HG03460 (cell line): ENCODE measurements around the gene XIRP2.
"Not testable (repeated sequence)": the region's sequence is repeated elsewhere in the genome, so short reads cannot be mapped to it uniquely, and the experiment has no call there.

Experiments used
- ATAC-seq: cut with Tn5 transposase; IDR thresholded peaks from one replicate; pipeline ENCODE4 v1.9.1; 2021; ENCODE audit not compliant: unreplicated experiment

Gene XIRP2

GRCh38 chr2:166934817-166935216 is 46.5 kb downstream of the XIRP2 start:
- no peak for ATAC-seq

GRCh38 chr2:166942377-166942776 is 54.1 kb downstream of the XIRP2 start:
- ATAC-seq, result no peak

- no peak for ATAC-seq
These were observed 56.6 kb downstream of the XIRP2 start for GRCh38 chr2:166944909-166945308.

GRCh38 chr2:166957686-166958085 is 69.4 kb downstream of the XIRP2 start:
- ATAC-seq, result no peak

- ATAC-seq, result no peak
These were observed 70.8 kb downstream of the XIRP2 start for GRCh38 chr2:166958986-166959481.

GRCh38 chr2:166959556-166959955 is 71.3 kb downstream of the XIRP2 start:
- ATAC-seq, result no peak

- ATAC-seq, result no peak
These were observed 72.5 kb downstream of the XIRP2 start for GRCh38 chr2:166960702-166961270.

- ATAC-seq, result no peak
These were observed 73.7 kb downstream of the XIRP2 start for GRCh38 chr2:166961933-166962332.

- ATAC-seq, result no peak
These were observed 81.2 kb downstream of the XIRP2 start for GRCh38 chr2:166969486-166969885.

GRCh38 chr2:166972002-166972401 is 83.7 kb downstream of the XIRP2 start:
- no peak for ATAC-seq

- no peak for ATAC-seq
These were observed 84.1 kb downstream of the XIRP2 start for GRCh38 chr2:166972418-166972817.

GRCh38 chr2:166984188-166984587 is 95.9 kb downstream of the XIRP2 start:
- no peak for ATAC-seq

GRCh38 chr2:166984797-166985196 is 96.5 kb downstream of the XIRP2 start:
- ATAC-seq, result no peak

GRCh38 chr2:166994588-166995336 is 106.5 kb downstream of the XIRP2 start:
- no peak for ATAC-seq

GRCh38 chr2:166996465-166996864 is 108.2 kb downstream of the XIRP2 start:
- ATAC-seq, result no peak

- ATAC-seq, result no peak
These were observed 112.9 kb downstream of the XIRP2 start for GRCh38 chr2:167001165-167001564.

- ATAC-seq, result no peak
These were observed 116.8 kb downstream of the XIRP2 start for GRCh38 chr2:167005096-167005495.

GRCh38 chr2:167013227-167013626 is 124.9 kb downstream of the XIRP2 start:
- ATAC-seq, result no peak

GRCh38 chr2:167015806-167016205 is 127.5 kb downstream of the XIRP2 start:
- no peak for ATAC-seq

GRCh38 chr2:167017021-167017420 is 128.7 kb downstream of the XIRP2 start:
- no peak for ATAC-seq

- ATAC-seq, result no peak
These were observed 130.3 kb downstream of the XIRP2 start for GRCh38 chr2:167018590-167018989.

- ATAC-seq, result no peak
These were observed 140.2 kb downstream of the XIRP2 start for GRCh38 chr2:167028503-167028902.

GRCh38 chr2:167034976-167035375 is 146.7 kb downstream of the XIRP2 start:
- not testable (repeated sequence) for ATAC-seq
